H1 (cell line): ENCODE results near the gene RBM38. TPM values are rescaled to one million over a fixed set of nuclear protein-coding genes. Genes with fewer than 3 reads are reported as not detected.

ENCODE experiments used
- CTBP2 ChIP-seq: IDR thresholded peaks from 2 replicates; pipeline ENCODE4 v1.7.0; 2011; ENCODE audit warnings: borderline replicate concordance, mild to moderate bottlenecking, moderate library complexity, mixed read lengths, low read length; ENCODE audit not compliant: insufficient read depth, insufficient read length
- EGR1 ChIP-seq: IDR thresholded peaks from 2 replicates; pipeline ENCODE4 v1.6.1; 2011; ENCODE audit warnings: low read depth, low read length, borderline replicate concordance
- FOSL1 ChIP-seq: IDR thresholded peaks from 2 replicates; pipeline ENCODE4 v1.6.1; 2011; ENCODE audit warnings: mild to moderate bottlenecking, low read depth, low read length, moderate library complexity; ENCODE audit not compliant: insufficient read depth
- HDAC2 ChIP-seq, 2 experiments: fragments of 300-600 bp in 1 of 2; sonication (generic) in 1 of 2; IDR thresholded peaks; 2 replicates each; pipeline ENCODE4 v1.6.1; 2011 to 2012; ENCODE audit warnings: low read depth in 2 of 2, low read length in 2 of 2, mild to moderate bottlenecking in 2 of 2, moderate library complexity in 2 of 2, borderline replicate concordance in 1 of 2, inconsistent platforms in 1 of 2
- JUN ChIP-seq: IDR thresholded peaks from 2 replicates; pipeline ENCODE4 v1.6.1; 2011; ENCODE audit warnings: low read depth, mild to moderate bottlenecking, improper control_type of control experiment, low read length
- SIN3A ChIP-seq, 2 experiments: IDR thresholded peaks in 1 of 2; conservative IDR thresholded peaks in 1 of 2; 2 replicates each; pipeline ENCODE4 v1.6.1; 2011 to 2012; ENCODE audit warnings: low read length in 2 of 2, improper control_type of control experiment in 1 of 2, low read depth in 1 of 2, mild to moderate bottlenecking in 1 of 2
- polyA plus RNA-seq, 7 experiments: library from polyadenylated mRNA; depleted of rRNA in 3 of 7; stranded (reverse) in 5 of 7; unstranded in 2 of 7; fragments of >200 nt in 5 of 7; fragments of 200-250 nt in 2 of 7; gene quantifications; 1 replicate in 5 of 7; 2 replicates in 1 of 7; 4 replicates in 1 of 7; pipeline versions ENCODE4 v1.2.1 to v1.2.3, GENCODE V29; 2011 to 2013; ENCODE audit warnings: missing spikeins in 2 of 7, mixed read lengths in 2 of 7
- total RNA-seq: library from RNA; stranded (reverse); fragmentation: NEBNext Ultra II Directional; extraction: Animal tissue kit (Norgen Biotek cat#: 25700); gene quantifications from 2 replicates; pipeline ENCODE4 v1.2.1, GENCODE V29; 2021

The RBM38 gene
- total and polyA plus RNA-seq, 2 of the 8 experiments (the other 6 are each of a cell fraction or from before 2014, with no cell fraction given), result 57.7 to 109 TPM

- no peak for TF ChIP-seq SIN3A (conservative IDR thresholded peaks at IDR 0.05 in 1 of 2, IDR thresholded peaks at IDR 0.05 in 1 of 2; ENCODE audit: low read depth in 1 of 2, low read length in 2 of 2)
- TF ChIP-seq CTBP2, result no peak
- no peak for TF ChIP-seq FOSL1
- no peak for TF ChIP-seq HDAC2 (IDR thresholded peaks at IDR 0.05; ENCODE audit: borderline replicate concordance in 1 of 2, low read depth in 2 of 2, low read length in 2 of 2)
- no peak for TF ChIP-seq JUN
- TF ChIP-seq EGR1, result no peak
Measured at GRCh38 chr20:57421253-57422220, 30.3 kb downstream of the RBM38 start (continued).
